Pancreas (tissue), 10 donors: ENCODE measurements around the gene HOXB1. TPM values are rescaled to one million over a fixed set of nuclear protein-coding genes. Genes with fewer than 3 reads are reported as not detected.
A peak's percentile ranks its signal among the peaks of the same experiment; 100 is the strongest.

ENCODE experiments used
- ATAC-seq, 4 donors: fragments of 200-7000 bp; cut with Tn5 transposase; one replicate each; pipeline versions ENCODE4 v1.8.0 to v1.9.1; 2020; ENCODE audit warnings: mild to moderate bottlenecking in 4 of 4, moderate library complexity in 4 of 4
- DNase-seq, 6 donors: peaks; one replicate each; pipeline ENCODE4 v3.0.0-alpha.2; 2020
- FAIRE-seq: peaks from 2 replicates; lab custom pipeline; 2012; peaks lifted over from hg19 to GRCh38; lab: Jason Lieb, UNC
- H3K27ac ChIP-seq, 4 donors: fragments of 200-600 bp; sonication (generic); 1 replicate in 3 of 4; 2 replicates in 1 of 4; pipeline versions ENCODE4 v1.5.0 to v1.8.0; 2020
- H3K27me3 ChIP-seq, 4 donors: fragments of 200-600 bp; one replicate each; pipeline ENCODE4 v1.8.0; 2021
- H3K36me3 ChIP-seq, 3 donors: fragments of 200-600 bp; sonication (generic) in 1 of 3; one replicate each; pipeline versions ENCODE4 v1.5.0 to v1.8.0; 2020 to 2021
- H3K4me1 ChIP-seq, 3 donors: fragments of 200-600 bp; one replicate each; pipeline ENCODE4 v1.8.0; 2021
- H3K4me3 ChIP-seq, 4 donors: fragments of 200-600 bp; sonication (generic) in 2 of 4; one replicate each; pipeline versions ENCODE4 v1.5.0 to v1.8.0; 2020 to 2021
- H3K9me3 ChIP-seq, 4 donors: fragments of 200-600 bp; one replicate each; pipeline ENCODE4 v1.8.0; 2021
- CTCF ChIP-seq, 4 donors: fragments of 200-600 bp; sonication (generic) in 3 of 4; IDR thresholded peaks; one replicate each; pipeline versions ENCODE4 v1.5.0 to v1.8.0; 2021; ENCODE audit warnings: antibody characterized with exemption in 4 of 4
- WGBS, 2 donors: extraction: QIAGEN DNeasy Blood & Tissue Kit; methylation state at CpG; one replicate each; pipeline ENCODE4 v1.1.7; 2013; 5-methylcytosine and 5-hydroxymethylcytosine counted together
- intact Hi-C, 3 donors: fragments of 100-400 bp; cut with DNase I; formaldehyde crosslinking; loops; one replicate each; pipeline versions ENCODE4 v1.11.1 to v1.14.2; 2022
- polyA plus RNA-seq, 2 donors: library from polyadenylated mRNA; stranded (reverse); fragments of 200-250 nt; gene quantifications; one replicate each; pipeline ENCODE4 v1.2.3, GENCODE V29; 2013
- total RNA-seq, 6 donors: library from RNA; stranded (reverse); fragmentation: NEBNext Ultra II Directional in 4 of 6; extraction: Animal tissue kit (Norgen Biotek cat#: 25700) in 4 of 6; gene quantifications; one replicate each; pipeline versions ENCODE4 v1.2.1 to v1.2.4, GENCODE V29; 2021 to 2023
- donor health status: healthy with polysubstance abuse.
- donor health status: DM: no; HTN: no; CAD: no; lungs with moderate emphysema.
- donor health status: DM: no; HTN: no; CAD: no.
- donor health status: control.
- donor health status: control.
- donor health status: Bipolar disorder and iron deficiency.
- donor health status: DM: yes; HTN: yes; CAD: no.
- donor health status: DM: no; HTN: no; CAD: no.
- donor health status: DM: no; HTN: no; CAD: no.
- donor health status: DM: yes; HTN: yes; CAD: no.

Gene HOXB1
- total and polyA plus RNA-seq, 8 donors, result not detected

GRCh38 chr17:48577946-48578615 is 47.3 kb upstream of the HOXB1 start, which contains the start of gene HOXB4:
HOXB4 (minus strand) TSS chr17:48578350; CDS start chr17:48578319, 31 bp downstream.
- Histone ChIP-seq H3K27me3 (peaks cover 0 to 77% (median 10%) of the 10 kb centered on the region in 4 donors), H3K9me3 (no peaks in the 10 kb centered on the region), H3K36me3 (no peaks in the 10 kb centered on the region), H3K4me1 (peaks cover 0 to 6% (median 4%) of the 10 kb centered on the region in 3 donors), H3K4me3 (peak within 1 kb of the TSS in 3 of 4 donors; percentile 10 to 42 (median 22)), H3K27ac (peak within 1 kb of the TSS in 2 of 4 donors; percentile 41 to 63)
- no peak for TF ChIP-seq CTCF (IDR thresholded peaks at IDR 0.05)
- 4 to 5% methylated on average over 35 to 58 of the region's 58 CpGs for WGBS, 2 donors
- intact Hi-C loops, result no loop called here
- peak in 3 of 4 donors; percentile 36 to 66 (median 40) for ATAC-seq
- no peak for FAIRE-seq
- DNase-seq, result peak in 1 of 6 donors; percentile 63

- no peak for FAIRE-seq
- no peak for TF ChIP-seq CTCF (IDR thresholded peaks at IDR 0.05)
- Histone ChIP-seq H3K27ac (peak overlapping the region in 2 of 4 donors; percentile 41 to 63), H3K4me3 (peak overlapping the region in 2 of 4 donors; percentile 22 to 42), H3K27me3 (peaks cover 0 to 71% (median 9%) of the 10 kb centered on the region in 4 donors), H3K36me3 (no peaks in the 10 kb centered on the region), H3K4me1 (peaks cover 0 to 6% (median 4%) of the 10 kb centered on the region in 3 donors), H3K9me3 (no peaks in the 10 kb centered on the region)
- intact Hi-C loops, result no loop called here
- no peak for DNase-seq
- no peak for ATAC-seq
- 3 to 4% methylated on average over 15 to 19 of the region's 19 CpGs for WGBS, 2 donors
Measured at GRCh38 chr17:48577330-48577945, 46.6 kb upstream of the HOXB1 start.

- FAIRE-seq (no peak), ATAC-seq (peak in 1 of 4 donors; percentile 35), DNase-seq (no peak)
- Histone ChIP-seq H3K36me3 (no peaks in the 10 kb centered on the region), H3K4me1 (no peaks in the 10 kb centered on the region), H3K27me3 (peaks cover 0 to 63% (median 9%) of the 10 kb centered on the region in 4 donors), H3K27ac (peak overlapping the region in 2 of 4 donors; percentile 23 to 27), H3K4me3 (peak overlapping the region in 1 of 4 donors; percentile 42), H3K9me3 (no peaks in the 10 kb centered on the region)
- TF ChIP-seq CTCF (IDR thresholded peaks at IDR 0.05), result no peak
- intact Hi-C loops, result no loop called here
- 5 to 8% methylated on average over 39 to 43 of the region's 43 CpGs for WGBS, 2 donors
Measured at GRCh38 chr17:48576479-48577309, 45.9 kb upstream of the HOXB1 start.

- 8 to 12% methylated on average over 22 of the region's 22 CpGs for WGBS, 2 donors
- H3K4me3 ChIP-seq, result peak overlapping the region in 1 of 4 donors; percentile 42
- no peak for DNase-seq
Measured at GRCh38 chr17:48575673-48576478, 45.1 kb upstream of the HOXB1 start.

More at GRCh38 chr17:48575673-48576478, 45.1 kb upstream of the HOXB1 start:
- FAIRE-seq (no peak), ATAC-seq (no peak)
- Histone ChIP-seq H3K27ac (peak overlapping the region in 1 of 4 donors; percentile 27), H3K4me1 (no peaks in the 10 kb centered on the region), H3K36me3 (no peaks in the 10 kb centered on the region), H3K27me3 (peaks cover 0 to 55% (median 8%) of the 10 kb centered on the region in 4 donors), H3K9me3 (no peaks in the 10 kb centered on the region)
- intact Hi-C loops, result no loop called here
- no peak for TF ChIP-seq CTCF (IDR thresholded peaks at IDR 0.05)
